A204.1 (cell line): ENCODE measurements around the gene MCEMP1.

Experiments
- FAIRE-seq: peaks from 2 replicates; lab custom pipeline; 2012; peaks lifted over from hg19 to GRCh38; lab: Jason Lieb, UNC

MCEMP1 gene

GRCh38 chr19:7672522-7672921 is 4.4 kb upstream of the MCEMP1 start:
- FAIRE-seq: no peak

- no peak for FAIRE-seq
Observed at GRCh38 chr19:7674010-7675005, 2.6 kb upstream of the MCEMP1 start.

GRCh38 chr19:7676376-7676775 is 514 bp upstream of the MCEMP1 start:
- no peak for FAIRE-seq

GRCh38 chr19:7677669-7678311 is 900 bp downstream of the MCEMP1 start:
- FAIRE-seq: no peak

GRCh38 chr19:7678971-7679751 is 2.3 kb downstream of the MCEMP1 start:
- no peak for FAIRE-seq

GRCh38 chr19:7679771-7680605 is 3.1 kb downstream of the MCEMP1 start:
- no peak for FAIRE-seq

GRCh38 chr19:7680606-7681339 is 3.9 kb downstream of the MCEMP1 start, which contains the start of gene TRAPPC5:
TSS of gene TRAPPC5 (plus strand) at chr19:7680833. CDS start at chr19:7682254, 1,421 bp downstream.
- no peak for FAIRE-seq

GRCh38 chr19:7681340-7682174 is 4.7 kb downstream of the MCEMP1 start:
- no peak for FAIRE-seq

- no peak for FAIRE-seq
Observed at GRCh38 chr19:7682175-7682855, 5.4 kb downstream of the MCEMP1 start.

GRCh38 chr19:7685546-7686445 is 8.9 kb downstream of the MCEMP1 start:
- FAIRE-seq: no peak

GRCh38 chr19:7687177-7687576 is 10.3 kb downstream of the MCEMP1 start:
- no peak for FAIRE-seq

- FAIRE-seq: no peak
Observed at GRCh38 chr19:7689165-7689564, 12.3 kb downstream of the MCEMP1 start.

- no peak for FAIRE-seq
Observed at GRCh38 chr19:7690779-7691258, 13.9 kb downstream of the MCEMP1 start.

- no peak for FAIRE-seq
Observed at GRCh38 chr19:7691497-7691896, 14.6 kb downstream of the MCEMP1 start.

GRCh38 chr19:7692417-7693088 is 15.7 kb downstream of the MCEMP1 start:
- FAIRE-seq: no peak

- FAIRE-seq: no peak
Observed at GRCh38 chr19:7694499-7694898, 17.6 kb downstream of the MCEMP1 start.

- no peak for FAIRE-seq
Observed at GRCh38 chr19:7697721-7698287, 20.9 kb downstream of the MCEMP1 start.
